GM21360 (cell line): ENCODE measurements around the gene ZNF10.

ENCODE experiments used
- ATAC-seq: cut with Tn5 transposase; IDR thresholded peaks from one replicate; pipeline ENCODE4 v1.9.1; 2021; ENCODE audit warnings: mild to moderate bottlenecking, moderate library complexity; ENCODE audit not compliant: unreplicated experiment

The ZNF10 gene

GRCh38 chr12:133192847-133193246 lies 62.4 kb downstream of the ZNF10 start:
- ATAC-seq: no peak

- no peak for ATAC-seq
These were observed 71.5 kb downstream of the ZNF10 start for GRCh38 chr12:133201888-133202287.

DNA sequence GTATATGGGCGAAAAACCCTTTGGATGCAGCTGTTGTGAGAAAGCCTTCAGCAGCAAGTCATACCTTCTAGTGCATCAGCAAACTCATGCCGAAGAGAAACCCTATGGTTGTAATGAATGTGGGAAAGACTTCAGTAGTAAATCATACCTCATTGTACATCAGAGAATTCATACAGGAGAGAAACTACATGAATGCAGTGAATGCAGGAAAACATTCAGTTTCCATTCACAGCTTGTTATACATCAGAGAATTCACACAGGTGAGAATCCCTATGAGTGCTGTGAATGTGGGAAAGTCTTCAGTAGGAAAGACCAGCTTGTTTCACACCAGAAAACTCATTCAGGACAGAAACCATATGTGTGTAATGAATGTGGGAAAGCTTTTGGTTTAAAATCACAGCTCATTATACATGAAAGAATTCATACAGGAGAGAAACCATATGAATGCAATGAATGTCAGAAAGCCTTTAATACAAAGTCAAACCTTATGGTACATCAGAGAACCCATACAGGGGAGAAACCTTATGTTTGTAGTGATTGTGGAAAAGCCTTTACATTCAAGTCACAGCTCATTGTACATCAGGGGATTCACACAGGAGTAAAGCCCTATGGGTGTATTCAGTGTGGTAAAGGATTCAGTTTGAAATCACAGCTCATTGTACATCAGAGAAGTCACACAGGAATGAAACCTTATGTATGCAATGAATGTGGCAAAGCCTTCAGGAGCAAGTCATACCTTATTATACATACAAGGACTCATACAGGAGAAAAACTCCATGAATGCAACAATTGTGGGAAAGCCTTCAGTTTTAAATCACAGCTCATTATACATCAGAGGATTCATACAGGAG lies 72.3 kb downstream of the ZNF10 start:
- no peak for ATAC-seq

- no peak for ATAC-seq
These were observed 73.2 kb downstream of the ZNF10 start for GRCh38 chr12:133203344-133204263.

DNA sequence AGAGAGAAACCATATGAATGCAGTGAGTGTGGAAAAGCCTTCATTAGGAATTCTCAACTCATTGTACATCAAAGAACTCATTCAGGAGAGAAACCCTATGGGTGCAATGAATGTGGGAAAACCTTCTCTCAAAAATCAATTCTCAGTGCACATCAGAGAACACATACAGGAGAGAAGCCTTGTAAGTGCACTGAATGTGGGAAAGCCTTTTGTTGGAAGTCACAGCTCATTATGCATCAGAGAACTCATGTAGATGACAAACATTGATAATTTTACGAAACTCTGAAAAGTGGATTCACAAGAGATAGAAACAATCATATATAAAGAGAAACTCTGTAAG lies 73.8 kb downstream of the ZNF10 start:
- ATAC-seq: no peak

- no peak for ATAC-seq
These were observed 76.0 kb downstream of the ZNF10 start for GRCh38 chr12:133206390-133206789.
